DOHH2 (cell line): Measurements from ENCODE around the gene KCNJ14.

Experiments
- H3F3A ChIP-seq: fragments of 200-600 bp; sonication (generic), shearing (Covaris generic); 2 replicates; pipeline ENCODE4 v1.6.0; 2016; ENCODE audit warnings: antibody characterized with exemption, mild to moderate bottlenecking; ENCODE audit not compliant: control insufficient read depth, insufficient read depth
- H3K27ac ChIP-seq: fragments of 200-600 bp; sonication (generic); 2 replicates; pipeline ENCODE4 v1.5.1; 2014; ENCODE audit warnings: low read depth, mild to moderate bottlenecking, low read length, moderate library complexity
- H3K27me3 ChIP-seq: fragments of 200-600 bp; sonication (generic); 2 replicates; pipeline ENCODE4 v1.6.1; 2014; ENCODE audit warnings: mild to moderate bottlenecking, low read length, mixed read lengths; ENCODE audit not compliant: control insufficient read depth
- H3K36me3 ChIP-seq: fragments of 200-600 bp; sonication (generic); 2 replicates; pipeline ENCODE4 v1.6.1; 2014; ENCODE audit warnings: mild to moderate bottlenecking, low read length, moderate library complexity, mixed read lengths; ENCODE audit not compliant: control insufficient read depth
- H3K4me1 ChIP-seq: fragments of 200-600 bp; sonication (generic); 2 replicates; pipeline ENCODE4 v1.6.1; 2014; ENCODE audit warnings: mild to moderate bottlenecking, low read length, mixed read lengths; ENCODE audit not compliant: control insufficient read depth
- H3K4me2 ChIP-seq: fragments of 200-600 bp; sonication (generic); 2 replicates; pipeline ENCODE4 v1.6.0; 2014; ENCODE audit warnings: mild to moderate bottlenecking, low read length, moderate library complexity
- H3K4me3 ChIP-seq: fragments of 200-600 bp; sonication (generic); 2 replicates; pipeline ENCODE4 v1.5.1; 2014; ENCODE audit warnings: mild to moderate bottlenecking, low read length, mixed read lengths
- H3K79me2 ChIP-seq: fragments of 200-600 bp; sonication (generic); 2 replicates; pipeline ENCODE4 v1.6.1; 2014; ENCODE audit warnings: mild to moderate bottlenecking, low read length, mixed read lengths; ENCODE audit not compliant: control insufficient read depth
- H3K9me2 ChIP-seq: fragments of 200-600 bp; sonication (generic); replicated peaks from 2 replicates; pipeline ENCODE4 v1.6.1; 2014; ENCODE audit warnings: mild to moderate bottlenecking, low read length, mixed read lengths; ENCODE audit not compliant: control insufficient read depth
- H3K9me3 ChIP-seq: fragments of 200-600 bp; sonication (generic); 2 replicates; pipeline ENCODE4 v1.6.1; 2014; ENCODE audit warnings: antibody characterized with exemption, low read length, mixed read lengths; ENCODE audit not compliant: control insufficient read depth, insufficient read depth
- H4K20me1 ChIP-seq: fragments of 200-600 bp; sonication (generic); 2 replicates; pipeline ENCODE4 v1.6.0; 2014; ENCODE audit warnings: low read depth, mild to moderate bottlenecking, antibody characterized with exemption, low read length, moderate library complexity; ENCODE audit not compliant: control insufficient read depth, insufficient read depth
- EZH2phosphoT487 ChIP-seq: fragments of 200-600 bp; sonication (generic); IDR thresholded peaks from 2 replicates; pipeline ENCODE4 v1.6.1; 2017; ENCODE audit warnings: borderline replicate concordance, mild to moderate bottlenecking, antibody characterized with exemption, low read length, moderate library complexity, mixed read lengths
- TF ChIP-seq, protein P1 (sequence below): fragments of 200-600 bp; sonication (generic); IDR thresholded peaks from one replicate; pipeline ENCODE4 v1.5.1; 2014; ENCODE audit warnings: antibody characterized with exemption, mild to moderate bottlenecking, low read depth, low read length; ENCODE audit not compliant: poor library complexity, severe bottlenecking

The KCNJ14 gene

DNA sequence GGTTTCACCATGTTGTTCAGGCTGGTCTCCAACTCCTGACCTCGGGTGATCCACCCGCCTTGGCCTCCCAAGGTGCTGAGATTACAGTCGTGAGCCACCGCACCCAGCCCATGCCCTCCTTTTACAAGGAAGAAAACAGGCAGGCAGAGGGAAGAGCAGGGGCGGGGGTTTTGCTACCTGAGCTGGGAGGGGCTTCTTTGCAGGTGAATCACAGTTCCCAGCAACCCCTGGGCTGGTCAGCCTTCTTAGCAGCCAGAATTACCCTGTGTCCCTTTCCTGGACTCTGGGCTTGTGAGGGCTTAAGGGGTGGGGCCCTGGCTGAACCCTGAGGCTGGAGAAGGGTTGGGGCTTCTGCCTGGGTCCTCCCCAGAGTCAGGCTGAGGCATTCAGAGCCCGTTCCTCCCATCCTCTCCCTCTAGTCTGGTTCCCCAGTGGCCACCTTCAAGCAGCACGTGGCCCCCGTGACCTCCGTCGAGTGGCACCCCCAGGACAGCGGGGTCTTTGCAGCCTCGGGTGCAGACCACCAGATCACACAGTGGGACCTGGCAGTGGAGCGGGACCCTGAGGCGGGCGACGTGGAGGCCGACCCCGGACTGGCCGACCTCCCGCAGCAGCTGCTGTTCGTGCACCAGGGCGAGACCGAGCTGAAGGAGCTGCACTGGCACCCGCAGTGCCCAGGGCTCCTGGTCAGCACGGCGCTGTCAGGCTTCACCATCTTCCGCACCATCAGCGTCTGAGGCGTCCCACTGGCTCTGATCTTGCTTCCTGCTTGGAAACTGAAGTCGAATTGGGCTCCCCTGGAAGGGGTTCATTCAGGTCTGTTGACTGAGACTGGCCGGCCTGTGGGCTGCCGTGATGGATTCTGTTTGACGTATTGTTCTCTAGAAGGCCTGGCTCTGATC lies 2.8 kb upstream of the KCNJ14 start:
- peaks cover under 1% of the 10 kb centered on the region; the same call in 1 of the 2 replicates for H3K4me1 ChIP-seq
- peaks cover 6% of the 10 kb centered on the region; the same call in 1 of the 2 replicates for H4K20me1 ChIP-seq
- no peak overlapping the region for H3K4me2 ChIP-seq
- no peaks in the 10 kb centered on the region for H3F3A ChIP-seq
- TF ChIP-seq, protein P1, sequence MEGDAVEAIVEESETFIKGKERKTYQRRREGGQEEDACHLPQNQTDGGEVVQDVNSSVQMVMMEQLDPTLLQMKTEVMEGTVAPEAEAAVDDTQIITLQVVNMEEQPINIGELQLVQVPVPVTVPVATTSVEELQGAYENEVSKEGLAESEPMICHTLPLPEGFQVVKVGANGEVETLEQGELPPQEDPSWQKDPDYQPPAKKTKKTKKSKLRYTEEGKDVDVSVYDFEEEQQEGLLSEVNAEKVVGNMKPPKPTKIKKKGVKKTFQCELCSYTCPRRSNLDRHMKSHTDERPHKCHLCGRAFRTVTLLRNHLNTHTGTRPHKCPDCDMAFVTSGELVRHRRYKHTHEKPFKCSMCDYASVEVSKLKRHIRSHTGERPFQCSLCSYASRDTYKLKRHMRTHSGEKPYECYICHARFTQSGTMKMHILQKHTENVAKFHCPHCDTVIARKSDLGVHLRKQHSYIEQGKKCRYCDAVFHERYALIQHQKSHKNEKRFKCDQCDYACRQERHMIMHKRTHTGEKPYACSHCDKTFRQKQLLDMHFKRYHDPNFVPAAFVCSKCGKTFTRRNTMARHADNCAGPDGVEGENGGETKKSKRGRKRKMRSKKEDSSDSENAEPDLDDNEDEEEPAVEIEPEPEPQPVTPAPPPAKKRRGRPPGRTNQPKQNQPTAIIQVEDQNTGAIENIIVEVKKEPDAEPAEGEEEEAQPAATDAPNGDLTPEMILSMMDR, result no peak
- no peaks in the 10 kb centered on the region for H3K9me3 ChIP-seq
- no peaks in the 10 kb centered on the region for H3K27me3 ChIP-seq
- H3K79me2 ChIP-seq, result peaks cover 59% of the 10 kb centered on the region
- H3K9me2 ChIP-seq, result no peaks in the 10 kb centered on the region
- no peak overlapping the region for H3K27ac ChIP-seq
- no peak overlapping the region for H3K4me3 ChIP-seq
- peaks cover 92% of the 10 kb centered on the region for H3K36me3 ChIP-seq

DNA sequence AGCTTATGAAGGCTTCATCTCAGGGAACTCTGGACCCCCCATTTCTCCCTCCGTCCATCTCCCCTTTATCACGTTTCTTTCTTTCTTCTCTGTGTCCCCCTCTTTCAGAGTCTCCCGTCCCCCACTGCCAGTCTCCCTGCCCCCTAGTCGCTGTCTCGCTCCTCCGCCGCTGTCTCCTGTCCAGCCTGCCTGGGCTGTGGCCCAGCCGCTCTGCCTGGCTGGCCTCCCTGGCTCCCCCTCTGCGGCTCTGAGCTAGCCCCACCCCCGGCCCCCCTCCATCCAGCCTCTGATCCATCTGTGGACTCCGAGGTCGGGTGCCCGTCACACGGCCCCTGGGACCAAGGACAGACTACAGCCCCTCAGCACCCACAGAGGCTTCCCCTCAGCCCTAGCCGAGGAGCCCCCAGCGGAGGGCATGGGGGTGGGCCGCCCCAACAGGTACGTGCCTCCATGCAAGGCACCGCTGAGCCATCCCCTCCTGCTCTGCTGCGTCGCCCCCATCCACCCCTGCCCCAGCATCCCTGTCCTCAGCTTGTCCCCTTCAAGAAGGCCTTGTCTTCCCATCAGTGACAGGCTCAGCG lies 1.1 kb upstream of the KCNJ14 start:
- H3K36me3 ChIP-seq, result peaks cover 83% of the 10 kb centered on the region
- no peaks in the 10 kb centered on the region for H3K4me1 ChIP-seq

DNA sequence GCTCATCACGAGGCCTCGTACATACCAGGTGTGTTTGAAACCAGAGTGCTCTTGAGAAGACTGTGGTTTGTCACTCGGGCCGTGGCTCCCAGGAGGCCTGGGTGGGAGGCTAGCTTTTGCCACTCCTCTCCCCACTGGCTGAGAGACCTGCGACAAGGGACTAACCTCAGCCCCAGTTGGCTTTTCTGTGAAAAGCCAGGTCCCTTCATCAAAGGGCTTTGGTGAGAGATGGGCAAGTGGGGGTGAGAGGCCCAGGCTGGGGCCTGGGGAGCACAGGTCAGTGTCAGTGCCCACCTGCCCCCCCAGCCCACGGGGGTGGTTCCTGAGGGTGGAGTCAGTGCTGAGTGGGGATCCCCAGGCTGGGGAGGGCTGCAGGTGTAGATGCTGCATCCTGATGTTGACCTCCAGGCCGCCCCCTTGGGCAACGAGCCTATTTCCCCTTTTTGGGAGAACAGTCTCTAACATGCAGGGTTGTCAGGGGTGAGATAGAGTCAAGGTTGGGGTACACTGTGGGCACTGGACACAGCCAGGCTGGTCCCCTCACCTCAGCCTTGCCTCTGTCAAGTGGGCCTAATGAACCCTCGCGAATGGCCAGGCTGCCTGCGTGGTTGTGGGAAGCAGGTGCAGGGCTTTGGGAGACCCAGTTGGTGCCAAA lies 661 bp downstream of the KCNJ14 start:
- Histone ChIP-seq H3K9me2 (no peaks in the 10 kb centered on the region), H3K79me2 (peaks cover 42% of the 10 kb centered on the region), H3K27me3 (no peaks in the 10 kb centered on the region), H3K9me3 (no peaks in the 10 kb centered on the region), H3K4me1 (no peaks in the 10 kb centered on the region), H3F3A (peaks cover 6% of the 10 kb centered on the region), H3K4me3 (no peak overlapping the region), H3K27ac (no peak overlapping the region), H3K4me2 (no peak overlapping the region), H3K36me3 (peaks cover 67% of the 10 kb centered on the region), H4K20me1 (no peaks in the 10 kb centered on the region; the same call in 1 of the 2 replicates)
- TF ChIP-seq, protein P1, result no peak
- no peak for TF ChIP-seq EZH2phosphoT487

More for the DNA sequence above, 1.1 kb upstream of the KCNJ14 start:
- Histone ChIP-seq H3K27ac (no peak overlapping the region), H3K27me3 (no peaks in the 10 kb centered on the region), H3K4me3 (no peak overlapping the region), H3K4me2 (no peak overlapping the region), H3F3A (no peaks in the 10 kb centered on the region; the same call in 1 of the 2 replicates), H3K9me3 (no peaks in the 10 kb centered on the region), H4K20me1 (no peaks in the 10 kb centered on the region; the same call in 1 of the 2 replicates), H3K79me2 (peaks cover 47% of the 10 kb centered on the region), H3K9me2 (no peaks in the 10 kb centered on the region)
- no peak for TF ChIP-seq EZH2phosphoT487
- TF ChIP-seq, protein P1, result no peak
